HepG2 (cell line): ENCODE results near the gene PTK7. TPM values are rescaled to one million over a fixed set of nuclear protein-coding genes. Genes with fewer than 3 reads are reported as not detected.

ENCODE experiments used
- ARNT ChIP-seq: fragments of 450-650 bp; IDR thresholded peaks from 2 replicates; pipeline ENCODE4 v1.6.1; 2017
- CCDC6 ChIP-seq: sonication (generic); formaldehyde crosslinking; IDR thresholded peaks from 2 replicates; pipeline ENCODE4 v1.8.1; 2022; ENCODE audit warnings: mild to moderate bottlenecking, missing genetic modification reagents, moderate library complexity
- CREM ChIP-seq, 2 experiments: sonication (generic) in 1 of 2; formaldehyde crosslinking in 1 of 2; IDR thresholded peaks; 2 replicates each; pipeline versions ENCODE4 v1.4.0 to v1.6.1; 2016 to 2020; ENCODE audit warnings: antibody characterized with exemption in 1 of 2, mild to moderate bottlenecking in 1 of 2, missing genetic modification reagents in 1 of 2
- HOXA3 ChIP-seq: sonication (generic); formaldehyde crosslinking; IDR thresholded peaks from 2 replicates; pipeline ENCODE4 v1.5.0; 2020; ENCODE audit warnings: missing genetic modification reagents
- MED8 ChIP-seq: sonication (generic); formaldehyde crosslinking; IDR thresholded peaks from 2 replicates; pipeline ENCODE4 v1.8.1; 2023; ENCODE audit warnings: mild to moderate bottlenecking, missing genetic modification reagents; ENCODE audit not compliant: insufficient replicate concordance
- MTA3 ChIP-seq: sonication (generic); formaldehyde crosslinking; IDR thresholded peaks from 2 replicates; pipeline ENCODE4 v1.4.0; 2020; ENCODE audit warnings: missing genetic modification reagents
- MXD3 ChIP-seq: IDR thresholded peaks from 2 replicates; pipeline ENCODE4 v1.6.1; 2016; ENCODE audit warnings: mild to moderate bottlenecking, missing biosample characterization, missing genetic modification reagents
- NFATC3 ChIP-seq: sonication (generic); formaldehyde crosslinking; IDR thresholded peaks from 2 replicates; pipeline ENCODE4 v1.5.1; 2020; ENCODE audit warnings: mild to moderate bottlenecking, missing genetic modification reagents
- NKX3-1 ChIP-seq: sonication (generic); formaldehyde crosslinking; IDR thresholded peaks from 2 replicates; pipeline ENCODE4 v1.5.0; 2020; ENCODE audit warnings: missing genetic modification reagents
- PHF8 ChIP-seq: sonication (generic); formaldehyde crosslinking; IDR thresholded peaks from 2 replicates; pipeline ENCODE4 v1.5.0; 2020; ENCODE audit warnings: missing genetic modification reagents
- PITX1 ChIP-seq: sonication (generic); formaldehyde crosslinking; IDR thresholded peaks from 2 replicates; pipeline ENCODE4 v1.5.1; 2020; ENCODE audit warnings: mild to moderate bottlenecking, missing genetic modification reagents
- RFX1 ChIP-seq: fragments of 450-650 bp; IDR thresholded peaks from 2 replicates; pipeline ENCODE4 v1.6.1; 2017
- TOE1 ChIP-seq: sonication (generic); formaldehyde crosslinking; IDR thresholded peaks from 2 replicates; pipeline ENCODE4 v1.4.0; 2020; ENCODE audit warnings: mild to moderate bottlenecking, missing genetic modification reagents
- XRCC5 ChIP-seq: fragments of 200-400 bp; formaldehyde crosslinking; optimal IDR thresholded peaks from 2 replicates; pipeline ENCODE3; 2017; ENCODE audit warnings: mild to moderate bottlenecking, low read length
- ZBTB38 ChIP-seq: sonication (generic); formaldehyde crosslinking; IDR thresholded peaks from 2 replicates; pipeline ENCODE4 v1.5.1; 2020; ENCODE audit warnings: mild to moderate bottlenecking, missing genetic modification reagents
- ZEB1 ChIP-seq: IDR thresholded peaks from 2 replicates; pipeline ENCODE4 v1.6.1; 2012; ENCODE audit warnings: mild to moderate bottlenecking, low read depth, inconsistent platforms; ENCODE audit not compliant: insufficient replicate concordance
- ZNF282 ChIP-seq: fragments of 450-650 bp; IDR thresholded peaks from 2 replicates; pipeline ENCODE4 v1.6.1; 2018; ENCODE audit not compliant: partially characterized antibody
- ZNF577 ChIP-seq: sonication (generic); formaldehyde crosslinking; IDR thresholded peaks from 2 replicates; pipeline ENCODE4 v1.4.0; 2020; ENCODE audit warnings: mild to moderate bottlenecking, low read depth, missing genetic modification reagents, borderline replicate concordance
- ZNF589 ChIP-seq: sonication (generic); formaldehyde crosslinking; conservative IDR thresholded peaks from 2 replicates; pipeline ENCODE4 v1.8.0; 2022; ENCODE audit warnings: mild to moderate bottlenecking, moderate library complexity, missing genetic modification reagents
- polyA plus RNA-seq, 8 experiments: library from polyadenylated mRNA; depleted of rRNA in 3 of 8; stranded (reverse) in 7 of 8; unstranded in 1 of 8; fragments of >200 nt; fragmentation: Illumina TruSeq in 4 of 8; extraction: Trizol in 4 of 8; gene quantifications; 2 replicates each; pipeline versions ENCODE4 v1.2.1 to v1.2.3, GENCODE V29; 2011 to 2016; ENCODE audit warnings: low read depth in 4 of 8, missing spikeins in 1 of 8, mixed read lengths in 1 of 8; ENCODE audit not compliant: insufficient read depth in 1 of 8
- total RNA-seq, 5 experiments: library from RNA; depleted of rRNA; stranded (reverse); fragments of >200 nt; fragmentation: Illumina TruSeq; extraction: Trizol; gene quantifications; 2 replicates each; pipeline ENCODE4 v1.2.3, GENCODE V29; 2016; ENCODE audit warnings: low read depth in 1 of 5
- TF ChIP-seq, protein P1 (sequence below), 2 experiments: sonication (generic) in 1 of 2; formaldehyde crosslinking in 1 of 2; IDR thresholded peaks; 2 replicates each; pipeline versions ENCODE4 v1.4.0 to v1.6.1; 2016 to 2020; ENCODE audit warnings: borderline replicate concordance in 1 of 2, low read depth in 1 of 2, mild to moderate bottlenecking in 1 of 2, missing genetic modification reagents in 1 of 2
- TF ChIP-seq, protein P2 (sequence below): sonication (generic); formaldehyde crosslinking; IDR thresholded peaks from 2 replicates; pipeline ENCODE4 v1.5.0; 2020; ENCODE audit warnings: mild to moderate bottlenecking, missing genetic modification reagents
- TF ChIP-seq, protein P3 (sequence below): sonication (generic); formaldehyde crosslinking; IDR thresholded peaks from 2 replicates; pipeline ENCODE4 v1.8.1; 2023; ENCODE audit warnings: mild to moderate bottlenecking, missing genetic modification reagents, borderline replicate concordance

PTK7 gene
- total and polyA plus RNA-seq, 2 of the 13 experiments (the other 11 are each of a cell fraction or from before 2014, with no cell fraction given) = 98.5 to 99.8 TPM

DNA sequence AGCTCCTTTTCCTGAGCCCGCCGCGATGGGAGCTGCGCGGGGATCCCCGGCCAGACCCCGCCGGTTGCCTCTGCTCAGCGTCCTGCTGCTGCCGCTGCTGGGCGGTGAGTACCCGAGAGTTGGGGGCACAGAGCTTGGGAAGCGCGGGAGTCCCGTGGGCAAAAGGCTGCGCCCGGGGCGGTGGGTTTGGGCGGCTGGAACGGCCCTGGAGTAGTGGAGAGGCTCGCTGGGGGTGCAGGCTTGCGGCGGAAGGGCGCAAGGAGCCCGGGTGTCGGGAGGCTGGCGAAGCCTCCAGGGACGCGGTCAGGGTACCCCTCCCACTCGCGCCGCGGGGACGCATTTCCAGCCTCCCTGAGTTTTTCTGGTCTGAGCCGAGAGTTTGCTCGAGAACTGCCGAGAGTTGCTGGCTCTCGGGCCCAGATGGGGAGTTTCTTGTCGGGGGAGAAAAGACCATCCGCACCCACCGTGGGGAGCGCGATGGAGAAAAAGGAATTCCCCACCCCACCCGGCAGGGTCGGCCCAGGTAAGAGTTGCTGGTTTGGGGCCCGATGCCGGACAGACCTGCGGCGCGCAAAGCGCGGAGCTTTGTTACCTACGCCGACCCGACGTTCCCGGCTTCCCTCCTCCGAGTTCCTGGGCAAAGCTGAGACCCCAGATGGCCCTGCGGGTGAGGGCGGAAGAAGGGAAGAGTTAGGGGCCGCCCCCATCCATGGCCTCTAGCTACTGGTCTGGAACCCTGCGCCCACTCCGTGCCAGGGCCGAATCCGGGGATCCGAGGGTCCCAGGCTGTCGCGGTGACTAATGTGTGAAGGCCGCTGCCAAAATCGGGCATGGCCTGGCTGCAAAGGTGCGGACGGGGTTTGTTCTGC, 584 bp downstream of the PTK7 start (continued):
- TF ChIP-seq, protein P1, sequence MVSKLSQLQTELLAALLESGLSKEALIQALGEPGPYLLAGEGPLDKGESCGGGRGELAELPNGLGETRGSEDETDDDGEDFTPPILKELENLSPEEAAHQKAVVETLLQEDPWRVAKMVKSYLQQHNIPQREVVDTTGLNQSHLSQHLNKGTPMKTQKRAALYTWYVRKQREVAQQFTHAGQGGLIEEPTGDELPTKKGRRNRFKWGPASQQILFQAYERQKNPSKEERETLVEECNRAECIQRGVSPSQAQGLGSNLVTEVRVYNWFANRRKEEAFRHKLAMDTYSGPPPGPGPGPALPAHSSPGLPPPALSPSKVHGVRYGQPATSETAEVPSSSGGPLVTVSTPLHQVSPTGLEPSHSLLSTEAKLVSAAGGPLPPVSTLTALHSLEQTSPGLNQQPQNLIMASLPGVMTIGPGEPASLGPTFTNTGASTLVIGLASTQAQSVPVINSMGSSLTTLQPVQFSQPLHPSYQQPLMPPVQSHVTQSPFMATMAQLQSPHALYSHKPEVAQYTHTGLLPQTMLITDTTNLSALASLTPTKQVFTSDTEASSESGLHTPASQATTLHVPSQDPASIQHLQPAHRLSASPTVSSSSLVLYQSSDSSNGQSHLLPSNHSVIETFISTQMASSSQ (IDR thresholded peaks at IDR 0.05; ENCODE audit: low read depth) = no peak
- TF ChIP-seq, protein P1 (CRISPR knock-in tag; IDR thresholded peaks at IDR 0.05; ENCODE audit: borderline replicate concordance) = 0 out of 2 replicates have a peak, but pooled peaks have one; percentile 15
- TF ChIP-seq CCDC6 (CRISPR knock-in tag) (no peak; the same call in 1 of the 2 replicates), ZNF589 (CRISPR knock-in tag) (no peak), TOE1 (CRISPR knock-in tag) (no peak), PHF8 (CRISPR knock-in tag) (peak; percentile 74), MTA3 (no peak), CREM (IDR thresholded peaks at IDR 0.05) (no peak), CREM (CRISPR knock-in tag; IDR thresholded peaks at IDR 0.05) (no peak), ZBTB38 (CRISPR knock-in tag) (no peak), ARNT (no peak), RFX1 (no peak), HOXA3 (CRISPR knock-in tag) (no peak), ZEB1 (peak; percentile 12), NFATC3 (CRISPR knock-in tag) (no peak), ZNF577 (CRISPR knock-in tag) (no peak), PITX1 (CRISPR knock-in tag) (no peak), MED8 (CRISPR knock-in tag) (peak; percentile 19), XRCC5 (peak; percentile 57), NKX3-1 (no peak), MXD3 (peak; percentile 14; the same call in 1 of the 2 replicates), ZNF282 (no peak)
- TF ChIP-seq, protein P2, sequence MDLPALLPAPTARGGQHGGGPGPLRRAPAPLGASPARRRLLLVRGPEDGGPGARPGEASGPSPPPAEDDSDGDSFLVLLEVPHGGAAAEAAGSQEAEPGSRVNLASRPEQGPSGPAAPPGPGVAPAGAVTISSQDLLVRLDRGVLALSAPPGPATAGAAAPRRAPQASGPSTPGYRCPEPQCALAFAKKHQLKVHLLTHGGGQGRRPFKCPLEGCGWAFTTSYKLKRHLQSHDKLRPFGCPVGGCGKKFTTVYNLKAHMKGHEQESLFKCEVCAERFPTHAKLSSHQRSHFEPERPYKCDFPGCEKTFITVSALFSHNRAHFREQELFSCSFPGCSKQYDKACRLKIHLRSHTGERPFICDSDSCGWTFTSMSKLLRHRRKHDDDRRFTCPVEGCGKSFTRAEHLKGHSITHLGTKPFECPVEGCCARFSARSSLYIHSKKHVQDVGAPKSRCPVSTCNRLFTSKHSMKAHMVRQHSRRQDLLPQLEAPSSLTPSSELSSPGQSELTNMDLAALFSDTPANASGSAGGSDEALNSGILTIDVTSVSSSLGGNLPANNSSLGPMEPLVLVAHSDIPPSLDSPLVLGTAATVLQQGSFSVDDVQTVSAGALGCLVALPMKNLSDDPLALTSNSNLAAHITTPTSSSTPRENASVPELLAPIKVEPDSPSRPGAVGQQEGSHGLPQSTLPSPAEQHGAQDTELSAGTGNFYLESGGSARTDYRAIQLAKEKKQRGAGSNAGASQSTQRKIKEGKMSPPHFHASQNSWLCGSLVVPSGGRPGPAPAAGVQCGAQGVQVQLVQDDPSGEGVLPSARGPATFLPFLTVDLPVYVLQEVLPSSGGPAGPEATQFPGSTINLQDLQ = no peak; the same call in 1 of the 2 replicates
- TF ChIP-seq, protein P3, sequence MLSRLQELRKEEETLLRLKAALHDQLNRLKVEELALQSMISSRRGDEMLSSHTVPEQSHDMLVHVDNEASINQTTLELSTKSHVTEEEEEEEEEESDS (CRISPR knock-in tag) = no peak; the same call in 1 of the 2 replicates
